Measurements from ENCODE around the gene SERP2.

DNA sequence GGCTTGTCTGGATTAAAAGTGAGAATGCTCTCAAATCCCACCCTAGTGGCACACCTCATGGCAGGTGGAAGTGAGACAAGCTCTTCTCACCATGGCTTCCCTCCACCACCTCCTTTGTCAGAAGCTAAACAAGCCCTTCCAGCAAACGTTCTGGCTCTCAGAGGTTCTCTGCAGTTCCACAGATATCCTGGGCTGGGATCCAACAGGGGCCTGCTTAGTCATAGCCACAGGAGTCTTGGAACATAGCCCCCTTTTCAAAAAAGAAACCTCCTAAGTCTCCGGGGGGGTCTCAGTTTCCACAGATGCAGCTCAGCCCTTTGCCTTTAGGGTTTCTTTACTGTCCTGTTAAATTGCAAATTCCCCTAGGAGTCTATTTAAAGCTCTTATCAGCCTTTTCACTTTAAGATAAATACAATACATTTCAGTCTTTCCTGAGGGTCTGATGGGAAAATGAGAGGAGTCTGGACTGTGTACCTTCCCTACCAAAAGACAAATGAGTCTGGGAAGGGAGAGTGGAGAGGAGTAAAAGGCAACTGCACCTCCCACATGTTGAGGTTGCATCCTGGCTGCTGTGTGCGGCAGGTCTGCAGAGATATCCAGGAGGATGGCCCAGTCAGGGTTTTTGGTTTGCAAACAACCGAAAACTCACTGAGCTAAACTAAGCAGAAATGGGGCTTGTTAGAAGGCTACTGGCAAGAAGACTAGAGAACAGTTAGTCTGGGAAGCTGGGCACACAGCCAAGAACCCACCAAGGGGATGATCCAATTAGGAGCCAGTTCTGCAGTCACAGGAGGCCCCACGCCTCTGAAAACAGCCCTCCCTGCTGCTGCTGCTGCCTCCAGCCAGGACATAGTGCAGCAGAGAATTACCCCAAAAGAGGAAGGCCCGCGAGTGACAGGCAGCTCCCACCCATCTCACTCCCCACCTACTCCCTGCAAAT lies 41.4 kb upstream of the SERP2 start:
- no peak for TF ChIP-seq ZNF274 (IDR thresholded peaks at IDR 0.05; ENCODE audit: low read depth, low read length)
- TF ChIP-seq YY1 (IDR thresholded peaks at IDR 0.05; ENCODE audit: insufficient read depth, insufficient read length), result no peak

Data from NT2/D1 (cell line).